ENCODE measurements around the gene CCDC54. TPM values are rescaled to one million over a fixed set of nuclear protein-coding genes. Genes with fewer than 3 reads are reported as not detected.
"Not testable (repeated sequence)": the region's sequence is repeated elsewhere in the genome, so short reads cannot be mapped to it uniquely, and the experiment has no call there.

The CCDC54 gene
- not detected for total RNA-seq

DNA sequence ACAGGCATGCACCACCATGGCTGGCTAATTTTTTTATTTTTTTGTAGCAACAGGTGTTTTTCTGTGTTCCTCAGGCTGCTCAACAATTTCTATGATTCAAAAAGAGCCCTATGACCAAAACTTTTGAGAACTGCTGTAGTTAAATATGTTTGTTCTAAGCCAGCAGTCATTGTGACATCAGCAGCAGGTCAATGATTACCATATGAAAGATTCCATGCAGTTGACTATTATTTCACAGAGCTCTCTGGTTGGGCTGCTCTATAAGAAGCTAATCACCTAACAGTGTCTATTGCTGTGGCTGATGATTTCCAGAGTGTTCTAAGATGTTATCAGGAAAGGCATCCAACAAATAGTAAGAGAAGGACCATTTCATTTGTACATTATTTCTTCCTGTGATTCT, at the start of gene CCDC54:
TSS of gene CCDC54 (plus strand) at position 289 of the 400 bp plus-strand sequence. CDS start 149 bp downstream, outside the sequence.
- DNase-seq (ENCODE audit: low spot score): no peak

DNA sequence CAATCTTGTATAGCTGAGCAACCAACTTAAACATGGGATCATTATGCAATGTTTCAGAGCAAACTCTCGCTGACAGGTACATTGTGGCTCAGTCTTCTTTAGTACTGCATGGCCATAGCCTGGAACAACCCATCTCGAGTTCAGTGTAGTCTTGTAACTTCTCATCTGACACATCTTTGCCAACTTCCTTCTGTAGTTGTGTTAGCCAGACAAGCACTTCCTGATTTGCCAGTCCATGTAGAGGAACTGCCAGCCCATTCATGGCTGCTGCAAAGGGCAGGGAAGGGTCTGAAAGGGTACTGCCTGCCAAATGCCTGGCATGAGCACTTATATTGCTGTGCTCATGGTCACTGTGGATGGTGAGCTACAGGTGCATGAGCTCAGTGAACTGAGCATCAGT, 49.2 kb upstream of the CCDC54 start:
- no peak for DNase-seq (ENCODE audit: low spot score)

DNA sequence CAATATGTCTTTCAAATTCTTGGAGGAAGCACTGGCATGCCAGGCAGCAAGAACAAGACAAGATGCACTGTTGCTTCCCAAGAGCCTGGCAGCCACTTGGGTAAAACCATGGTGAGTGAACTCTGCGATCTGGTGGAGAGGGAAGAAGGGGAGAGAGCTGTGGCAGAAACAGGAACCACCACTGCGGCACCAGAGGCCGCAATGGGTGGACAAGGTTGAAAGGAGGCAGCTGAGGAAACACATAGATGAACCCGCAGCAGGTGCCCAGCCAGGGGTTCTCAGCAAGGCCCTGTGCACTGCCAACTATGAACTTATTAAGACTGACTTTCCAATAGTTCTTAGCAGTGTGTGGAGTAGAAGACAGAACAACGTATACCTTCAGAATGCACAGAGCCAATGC, 48.2 kb upstream of the CCDC54 start:
- no peak for DNase-seq (ENCODE audit: low spot score)

DNA sequence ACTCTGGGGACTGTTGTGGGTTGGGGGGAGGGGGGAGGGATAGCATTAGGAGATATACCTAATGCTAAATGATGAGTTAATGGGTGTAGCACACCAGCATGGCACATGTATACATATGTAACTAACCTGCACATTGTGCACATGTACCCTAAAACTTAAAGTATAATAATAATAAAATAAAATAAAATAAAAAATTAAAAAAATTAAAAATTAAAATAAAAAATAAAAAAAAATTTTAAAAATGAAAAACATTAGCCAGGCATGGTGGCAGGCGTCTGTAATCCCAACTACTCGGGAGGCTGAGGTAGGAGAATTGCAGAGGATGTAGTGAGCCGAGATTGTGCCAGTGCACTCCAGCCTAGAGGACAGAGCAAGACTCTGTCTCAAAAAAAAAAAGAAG, 37.5 kb upstream of the CCDC54 start:
- not testable (repeated sequence) for DNase-seq (ENCODE audit: low spot score)

DNA sequence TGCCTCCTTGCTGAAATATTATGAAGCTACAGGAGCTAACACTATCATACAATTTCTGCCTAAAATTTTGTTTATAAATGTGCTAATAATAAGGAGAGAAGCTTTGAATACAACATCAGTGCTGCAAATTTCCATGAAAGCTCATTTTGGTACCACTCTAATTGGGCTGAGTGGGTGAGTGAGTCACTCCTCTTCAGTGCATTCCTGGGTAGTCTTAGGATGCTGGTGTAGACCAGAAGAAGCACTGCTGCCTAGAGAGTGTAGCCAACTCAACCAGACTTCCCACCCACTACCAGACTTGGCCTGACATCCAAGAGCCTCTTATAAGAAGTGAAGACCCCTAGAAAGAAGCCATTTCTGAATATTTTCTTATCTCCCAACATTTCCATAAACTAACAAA, 32.5 kb upstream of the CCDC54 start:
- no peak for DNase-seq (ENCODE audit: low spot score)

DNA sequence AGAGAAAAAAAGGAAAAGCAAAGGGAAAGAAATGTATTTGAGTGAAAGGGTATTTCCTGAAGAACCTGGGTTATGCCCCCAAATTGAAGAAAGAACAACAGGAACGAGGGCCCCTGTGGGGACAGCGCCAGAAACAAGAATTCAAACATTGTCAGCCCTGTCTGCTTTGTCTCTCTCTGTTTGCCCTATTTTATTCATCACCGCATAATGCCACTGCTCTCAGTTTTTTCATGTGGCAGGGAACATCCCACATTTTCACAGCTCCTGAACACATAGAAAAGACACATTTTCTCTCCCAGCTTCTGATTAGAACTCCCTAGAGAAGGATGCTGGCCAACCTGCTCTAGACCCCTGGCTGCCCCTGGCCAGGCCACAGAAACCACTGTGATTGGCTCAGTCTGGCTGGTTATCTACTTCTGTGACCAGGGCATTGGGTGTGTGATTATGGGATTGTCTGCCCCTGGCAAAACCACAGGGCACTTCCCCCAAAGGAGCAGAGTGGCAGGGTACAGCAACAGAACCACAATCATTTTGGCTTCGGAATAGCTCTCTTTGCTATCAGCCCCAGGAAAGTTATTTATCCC, 31.3 kb upstream of the CCDC54 start:
- no peak for DNase-seq (ENCODE audit: low spot score)

DNA sequence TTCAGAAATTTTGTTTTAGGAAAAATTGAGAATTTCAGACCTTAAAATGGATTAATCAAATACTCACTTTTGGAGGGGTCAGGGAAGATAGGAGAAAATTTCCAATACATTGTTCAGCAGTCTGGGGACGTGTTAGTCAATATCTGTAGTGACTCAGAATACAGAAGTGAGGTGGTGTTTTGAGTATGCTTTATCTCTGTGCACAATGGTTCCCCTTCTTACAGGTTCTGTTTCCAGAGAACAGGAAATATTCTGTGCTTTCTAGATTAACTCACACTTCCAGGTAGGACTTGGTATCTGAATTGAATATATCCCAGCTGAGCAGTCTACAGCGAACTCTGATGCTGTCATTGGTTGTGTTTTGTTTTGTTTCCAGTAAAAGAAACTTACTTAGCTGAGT, 30.7 kb upstream of the CCDC54 start:
- DNase-seq (ENCODE audit: low spot score): no peak

DNA sequence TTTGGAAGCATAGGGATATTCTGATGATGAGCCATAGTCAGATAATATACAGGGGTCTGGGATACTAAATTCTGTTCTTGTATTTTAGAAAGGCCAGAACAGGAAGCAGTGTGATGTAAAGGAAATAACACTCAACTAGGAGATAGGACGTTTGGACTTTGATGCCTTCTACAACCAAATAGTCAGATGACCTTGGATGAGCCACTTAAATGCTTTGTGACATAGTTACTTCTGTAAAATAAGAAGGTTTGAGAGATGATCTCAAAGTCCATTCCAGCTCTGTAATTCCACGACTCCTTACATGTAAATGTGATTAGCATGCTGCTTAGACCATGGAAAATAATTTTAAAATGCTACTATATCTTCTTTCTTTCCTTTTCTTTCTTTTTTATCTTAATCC, 29.5 kb upstream of the CCDC54 start:
- DNase-seq (ENCODE audit: low spot score): no peak

DNA sequence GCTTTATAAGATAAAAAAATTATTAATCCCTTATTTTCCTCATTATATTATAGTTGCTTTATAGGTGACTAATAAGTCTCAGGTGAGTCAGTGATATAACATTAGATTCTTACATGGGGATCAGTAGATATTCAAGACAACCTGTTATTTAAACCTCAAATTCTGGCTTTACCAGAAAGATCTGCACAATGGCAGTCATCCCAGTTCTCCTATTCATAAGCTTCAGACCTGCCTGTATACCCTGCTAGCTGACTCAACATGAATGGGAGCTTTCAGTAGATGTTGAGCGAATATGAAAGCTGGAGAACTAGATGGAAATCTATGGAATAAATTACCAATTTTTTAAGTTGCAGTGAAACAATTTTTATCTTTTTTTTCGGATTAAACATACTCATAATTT, 20.5 kb upstream of the CCDC54 start:
- no peak for DNase-seq (ENCODE audit: low spot score)

DNA sequence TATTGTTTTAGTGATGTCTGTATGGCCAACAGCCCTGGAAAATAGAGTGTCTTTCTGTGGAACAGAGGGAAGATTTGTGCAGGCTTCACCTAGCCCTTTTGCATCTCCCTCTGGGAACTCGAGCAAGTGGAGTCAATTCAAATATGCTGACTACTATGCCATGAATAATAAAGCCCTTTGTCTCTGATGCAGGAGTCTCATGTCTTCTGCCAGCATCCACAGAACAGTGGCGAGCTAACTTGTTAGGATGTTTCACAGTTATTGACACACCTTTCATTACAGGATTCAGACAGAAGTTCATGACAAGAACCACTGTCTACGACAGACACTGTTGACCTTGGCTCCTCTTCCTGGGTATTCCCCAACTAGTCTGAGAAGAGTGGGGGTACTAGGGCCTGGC, 15.6 kb upstream of the CCDC54 start:
- DNase-seq (ENCODE audit: low spot score): no peak

DNA sequence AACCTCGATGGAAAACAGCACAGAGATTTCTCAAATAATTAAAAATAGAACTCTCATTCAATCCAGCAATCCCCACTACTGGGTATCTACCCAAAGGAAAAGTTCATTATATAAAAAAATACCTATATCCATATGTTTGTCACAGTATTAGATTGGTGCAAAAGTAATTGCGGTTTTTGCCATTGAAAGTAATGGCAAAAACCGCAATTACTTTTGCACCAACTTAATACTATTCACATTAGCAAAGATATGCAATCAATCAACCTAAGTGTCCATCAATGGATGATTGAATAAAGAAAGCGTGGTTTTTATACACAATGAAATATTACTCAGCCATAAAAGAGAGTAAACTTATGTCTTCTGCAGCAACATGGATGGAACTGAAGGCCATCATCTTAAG, 12.2 kb upstream of the CCDC54 start:
- DNase-seq (ENCODE audit: low spot score): no peak

DNA sequence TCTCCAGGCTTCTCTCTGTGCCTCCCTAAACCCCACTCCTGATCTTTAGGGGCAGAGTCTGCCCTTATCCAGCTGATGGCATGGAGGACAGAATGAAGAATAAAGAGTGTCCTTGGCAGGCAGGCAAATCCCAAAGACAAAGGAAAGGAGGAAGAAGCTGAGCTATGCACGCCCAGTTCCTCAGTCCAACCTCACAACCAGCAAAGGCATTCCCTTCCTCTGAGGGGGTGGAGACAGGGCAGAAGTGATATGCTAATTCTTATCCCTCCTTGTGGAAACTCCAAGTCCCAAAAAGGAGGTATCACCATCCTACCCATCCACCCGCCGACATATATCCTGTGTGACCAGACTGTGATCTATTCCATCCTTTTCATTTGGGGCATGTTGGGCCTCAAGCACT, 10.5 kb upstream of the CCDC54 start:
- no peak for DNase-seq (ENCODE audit: low spot score)

DNA sequence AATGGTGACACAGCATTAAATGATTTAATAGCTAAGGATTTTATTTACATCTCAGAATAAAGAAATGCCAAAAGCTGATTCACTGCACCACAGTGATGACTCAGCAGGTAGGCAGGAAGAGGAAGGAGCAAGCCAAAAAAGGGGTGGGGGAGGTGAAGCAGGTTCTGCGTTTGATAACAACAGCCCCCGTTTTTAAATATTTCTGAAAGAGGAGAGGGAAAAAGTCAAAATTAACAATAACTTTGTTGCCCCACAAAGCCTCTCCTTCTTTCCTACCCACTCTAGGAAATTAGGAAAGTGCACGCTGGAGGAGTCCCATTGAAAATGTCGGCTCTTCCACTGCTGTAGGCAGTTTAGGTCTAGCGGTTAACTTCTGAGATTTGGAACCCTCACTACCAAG, 9.9 kb upstream of the CCDC54 start:
- DNase-seq (ENCODE audit: low spot score): no peak

DNA sequence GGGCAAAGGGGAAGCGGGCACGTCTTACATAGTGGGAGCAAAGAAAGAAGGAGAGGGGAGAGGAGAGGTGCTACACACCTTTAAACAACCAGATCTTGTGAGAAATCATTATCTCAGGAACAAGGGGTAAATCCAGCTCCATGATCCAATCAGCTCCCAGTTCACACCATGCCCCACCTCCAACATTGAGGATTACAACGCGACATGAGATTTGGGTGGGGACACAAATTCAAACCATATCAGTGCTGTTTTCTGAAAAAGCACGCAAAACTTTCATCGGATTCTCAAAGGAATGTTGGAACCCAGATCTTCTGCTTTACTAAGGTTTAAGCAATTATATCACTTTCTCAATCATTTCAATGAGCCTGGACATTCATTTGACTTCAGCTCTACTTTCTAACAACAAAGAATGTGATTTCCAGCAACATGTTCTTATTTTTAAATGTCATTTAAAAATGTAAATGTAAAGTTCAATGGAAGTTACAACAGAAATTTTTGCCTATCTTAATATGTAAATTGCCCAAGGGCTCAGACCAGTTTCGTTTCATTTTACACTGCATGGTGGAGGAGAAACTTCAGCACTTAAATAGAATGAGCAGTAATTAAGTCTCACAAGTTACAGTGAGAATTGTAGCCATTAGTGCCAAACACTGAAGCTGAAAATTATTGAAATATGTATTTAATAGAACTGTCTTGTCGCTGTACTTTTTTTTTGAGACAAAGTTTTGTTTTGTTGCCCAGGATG, 8.4 kb upstream of the CCDC54 start:
- DNase-seq (ENCODE audit: low spot score): no peak

DNA sequence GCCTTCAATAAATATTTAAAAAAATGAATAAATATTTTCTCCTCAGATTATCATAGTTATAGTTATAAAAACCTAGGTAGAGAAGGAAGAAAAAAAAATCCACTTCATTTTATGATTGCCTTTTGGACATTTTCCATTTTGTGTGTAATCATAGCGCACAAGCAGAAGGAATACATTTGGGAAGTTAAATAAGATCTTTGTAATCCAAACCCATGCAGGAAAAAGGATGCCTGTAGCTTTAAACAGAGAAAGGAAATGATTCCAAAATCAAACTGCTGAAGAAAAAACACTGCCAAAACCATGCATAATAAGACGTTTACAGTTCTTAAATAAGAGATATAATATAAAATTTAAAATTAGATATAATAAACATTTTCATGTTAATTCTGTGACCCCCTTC, 7.4 kb upstream of the CCDC54 start:
- DNase-seq (ENCODE audit: low spot score): no peak

DNA sequence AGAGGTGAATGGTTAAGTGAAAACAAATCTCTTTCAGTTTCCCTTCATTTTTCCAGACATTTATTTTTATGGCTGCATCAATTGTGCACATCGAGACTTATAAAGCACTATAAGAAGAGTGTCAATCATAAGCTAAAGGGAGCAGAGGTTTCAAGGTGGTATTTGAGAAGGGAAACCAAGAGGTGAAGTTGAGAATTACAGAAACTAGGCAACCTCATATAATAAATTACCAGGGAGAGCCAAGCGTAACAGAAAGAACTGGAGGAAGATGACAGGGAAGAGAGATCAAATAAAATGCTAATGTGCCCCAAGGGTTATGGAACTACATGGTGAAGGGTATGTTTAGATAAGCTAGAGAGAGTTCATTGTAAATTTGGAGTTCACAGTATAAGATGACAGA, 6.3 kb upstream of the CCDC54 start:
- DNase-seq (ENCODE audit: low spot score): no peak

DNA sequence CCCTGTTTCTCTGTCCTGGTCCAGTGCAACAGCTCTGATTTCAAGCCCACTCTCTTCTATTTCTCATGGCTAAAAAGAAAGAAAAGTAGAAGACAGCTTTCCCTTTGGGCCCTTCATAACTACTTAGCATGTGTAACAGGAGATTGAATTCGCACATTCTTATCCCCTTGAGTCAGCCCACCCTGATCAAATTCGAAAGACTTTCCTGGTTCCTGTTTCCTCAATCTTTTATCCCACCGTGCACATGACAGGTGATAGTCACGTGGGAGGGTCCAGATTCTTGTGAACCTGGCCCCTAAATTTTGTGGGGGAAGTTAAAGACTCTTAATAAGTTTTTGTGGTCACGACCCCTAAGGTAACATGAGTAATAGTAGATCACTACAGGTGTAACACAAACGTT, 4.7 kb upstream of the CCDC54 start:
- DNase-seq (ENCODE audit: low spot score): no peak

DNA sequence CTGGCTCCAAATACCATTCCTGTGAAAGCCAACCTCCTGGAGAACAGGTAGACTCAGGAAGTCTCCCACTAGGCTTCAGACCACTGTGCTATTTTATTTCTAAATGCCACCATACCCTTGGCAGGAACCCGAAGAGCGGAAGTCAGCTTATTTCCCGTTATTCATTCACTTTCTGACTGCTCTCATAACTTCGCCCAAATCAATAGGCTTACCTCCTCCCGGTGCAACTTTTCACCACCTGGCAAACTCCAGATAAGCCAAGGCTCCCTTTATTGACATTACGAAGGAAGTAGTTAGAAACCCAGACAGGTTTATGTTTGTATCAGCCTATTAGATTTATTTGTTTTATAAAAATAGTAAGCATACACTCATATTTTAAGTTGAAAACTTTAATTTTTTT, 3.3 kb upstream of the CCDC54 start:
- DNase-seq (ENCODE audit: low spot score): no peak

DNA sequence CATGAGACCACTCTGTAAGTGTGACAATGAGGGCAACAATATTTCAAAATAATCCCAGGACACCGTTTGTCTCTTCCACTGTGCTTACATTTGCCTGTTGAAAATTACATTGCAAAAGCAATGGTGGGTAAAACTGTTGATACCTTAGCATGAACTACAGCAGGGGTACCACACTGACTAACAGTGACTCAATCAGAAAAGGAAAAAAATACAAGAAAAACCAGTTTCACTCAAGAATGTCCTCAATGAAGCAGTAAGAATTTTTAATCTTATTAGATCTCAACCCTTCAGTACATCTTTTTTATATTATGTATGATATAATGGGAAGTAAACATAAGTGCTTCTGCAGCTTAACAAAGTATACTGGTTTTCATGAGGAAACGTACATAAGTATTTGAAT, 1.6 kb upstream of the CCDC54 start:
- DNase-seq (ENCODE audit: low spot score): no peak

DNA sequence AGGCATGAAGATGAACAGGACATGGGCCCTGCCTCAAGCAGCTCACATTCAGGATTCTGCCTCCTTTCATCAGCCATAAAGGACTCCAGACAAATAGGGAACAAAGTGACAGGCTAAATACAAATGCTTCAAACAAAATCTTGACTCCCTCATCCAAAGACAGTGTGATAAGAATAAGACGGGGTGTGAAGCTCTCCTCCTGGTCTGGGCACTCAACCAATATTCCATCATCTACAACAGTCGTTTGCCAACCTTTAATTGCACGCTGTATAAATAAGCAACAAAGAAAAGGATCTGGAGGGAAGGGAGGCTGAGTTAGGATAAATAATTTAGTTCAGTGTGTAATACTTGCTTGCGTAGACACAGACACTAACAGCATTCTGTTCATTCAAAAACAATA, 5.4 kb downstream of the CCDC54 start:
- no peak for DNase-seq (ENCODE audit: low spot score)

DNA sequence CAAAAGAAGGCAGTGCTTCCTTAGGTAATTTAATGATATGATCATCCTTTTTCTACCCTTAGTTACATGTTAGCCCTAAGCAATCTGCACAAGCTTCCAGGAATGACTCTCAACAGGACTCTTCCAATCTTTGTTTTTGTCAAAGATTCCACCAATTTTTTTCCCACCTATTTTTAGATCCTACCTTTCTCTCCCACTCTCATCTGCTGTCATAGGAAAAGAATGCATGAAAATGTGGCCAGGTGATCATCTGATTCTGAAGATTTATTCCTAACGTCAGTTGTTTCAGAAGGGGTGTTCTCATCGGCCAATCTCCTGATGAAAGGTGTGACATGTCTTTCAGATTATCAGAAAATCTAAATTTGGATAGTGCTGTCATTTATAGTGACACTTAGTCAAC, 7.2 kb downstream of the CCDC54 start:
- DNase-seq (ENCODE audit: low spot score): no peak

DNA sequence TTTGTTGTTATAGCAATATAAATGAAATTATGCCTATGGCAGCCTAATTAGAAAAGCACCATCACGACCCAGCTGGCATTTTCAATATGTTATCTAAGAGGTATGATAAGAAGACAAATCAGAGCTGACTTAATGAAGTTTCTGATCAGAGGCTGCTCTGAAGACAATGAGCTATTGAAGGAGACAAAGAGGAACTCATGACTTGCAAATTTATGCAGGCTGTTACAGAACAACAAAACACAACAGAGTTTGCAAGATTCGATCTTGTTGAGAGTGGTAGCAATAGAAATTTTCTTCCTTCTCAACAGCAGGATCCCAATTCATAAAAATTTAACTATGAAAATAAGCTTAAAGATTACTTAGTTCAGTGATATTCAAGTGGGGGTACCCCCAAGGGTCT, 7.7 kb downstream of the CCDC54 start:
- no peak for DNase-seq (ENCODE audit: low spot score)

DNA sequence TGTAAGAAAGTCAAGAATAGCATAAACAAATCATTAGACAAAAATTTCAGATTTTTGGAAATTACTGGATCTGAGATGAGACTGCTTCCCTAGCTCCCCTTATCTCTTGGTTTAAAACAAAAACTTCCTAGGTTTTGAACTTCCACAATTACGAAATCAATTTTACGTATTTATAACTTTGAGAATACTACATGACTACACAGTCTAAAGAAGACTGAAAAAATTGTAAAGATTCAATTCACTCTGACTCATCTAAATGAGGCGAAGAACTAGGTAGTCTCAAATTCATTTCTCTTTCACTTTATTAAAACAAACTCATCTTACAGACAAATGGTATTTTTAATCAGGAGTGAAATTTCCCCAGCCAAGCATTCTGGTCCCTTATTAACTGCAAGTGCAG, 10.3 kb downstream of the CCDC54 start:
- no peak for DNase-seq (ENCODE audit: low spot score)

DNA sequence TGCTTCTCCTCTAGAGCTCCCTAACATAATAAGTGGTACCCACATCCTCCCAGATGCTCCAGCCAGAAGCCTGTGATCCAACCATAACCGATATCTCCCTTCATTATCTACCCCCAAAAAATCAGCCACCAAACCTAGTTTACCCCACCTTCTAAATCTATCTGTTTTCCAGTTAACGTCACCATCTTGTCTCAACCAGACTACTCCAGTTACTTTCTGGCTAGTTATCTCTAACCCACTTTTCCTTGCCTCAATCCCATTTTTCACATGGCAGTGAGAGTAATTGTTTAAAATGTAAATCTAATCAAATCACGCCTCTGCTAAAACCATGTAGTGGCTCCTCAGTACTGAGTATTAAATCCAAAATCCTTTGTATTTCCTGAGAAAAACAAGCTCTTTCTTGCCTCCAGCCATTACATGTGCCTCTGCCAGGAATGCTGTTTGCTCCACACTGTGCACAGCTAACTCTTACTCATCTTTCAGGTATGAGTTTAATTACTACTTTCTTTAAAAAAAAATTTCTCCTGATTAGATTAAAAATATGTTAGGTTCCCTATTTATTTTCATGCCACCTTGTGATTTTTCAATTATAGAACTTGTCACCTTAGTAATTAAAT, 15.4 kb downstream of the CCDC54 start:
- no peak for DNase-seq (ENCODE audit: low spot score)

All from ureter (tissue), 1 donor.